Karpas-422 (cell line): ENCODE measurements around the gene PRRX1. TPM values are rescaled to one million over a fixed set of nuclear protein-coding genes. Genes with fewer than 3 reads are reported as not detected.

Experiments
- DNase-seq: peaks from one replicate; pipeline ENCODE4 v3.0.0-alpha.2; 2015
- H2AFZ ChIP-seq: fragments of 200-600 bp; sonication (generic); 2 replicates; pipeline ENCODE4 v1.6.1; 2014; ENCODE audit warnings: antibody characterized with exemption, low read length, mixed read lengths
- H3K27ac ChIP-seq: fragments of 200-600 bp; sonication (generic); 2 replicates; pipeline ENCODE4 v1.5.1; 2014; ENCODE audit warnings: mild to moderate bottlenecking, low read length, moderate library complexity
- H3K27me3 ChIP-seq: fragments of 200-600 bp; sonication (generic); 2 replicates; pipeline ENCODE4 v1.6.1; 2014; ENCODE audit warnings: low read length, mixed read lengths
- H3K36me3 ChIP-seq: fragments of 200-600 bp; sonication (generic); 2 replicates; pipeline ENCODE4 v1.6.1; 2014; ENCODE audit warnings: low read length, mixed read lengths; ENCODE audit not compliant: insufficient read depth
- H3K4me1 ChIP-seq: fragments of 200-600 bp; sonication (generic); 2 replicates; pipeline ENCODE4 v1.6.1; 2014; ENCODE audit warnings: mild to moderate bottlenecking, low read length, mixed read lengths
- H3K4me2 ChIP-seq: fragments of 200-600 bp; sonication (generic); 2 replicates; pipeline ENCODE4 v1.6.1; 2014; ENCODE audit warnings: low read length, low read depth, mild to moderate bottlenecking; ENCODE audit not compliant: poor library complexity, severe bottlenecking
- H3K4me3 ChIP-seq: fragments of 200-600 bp; sonication (generic); 2 replicates; pipeline ENCODE4 v1.5.1; 2014; ENCODE audit warnings: mild to moderate bottlenecking, antibody characterized with exemption, low read length, mixed read lengths
- H3K79me2 ChIP-seq: fragments of 200-600 bp; sonication (generic); 2 replicates; pipeline ENCODE4 v1.6.1; 2014; ENCODE audit warnings: mild to moderate bottlenecking, low read length, mixed read lengths
- H3K9ac ChIP-seq: fragments of 200-600 bp; sonication (generic); 2 replicates; pipeline ENCODE4 v1.6.0; 2014; ENCODE audit warnings: low read length
- H3K9me2 ChIP-seq: fragments of 200-600 bp; sonication (generic), shearing (Covaris generic); replicated peaks from 2 replicates; pipeline ENCODE4 v1.6.0; 2014; ENCODE audit warnings: mild to moderate bottlenecking, low read length, moderate library complexity; ENCODE audit not compliant: insufficient read depth
- H3K9me3 ChIP-seq: fragments of 300-700, 200-600 bp; sonication (generic); 2 replicates; pipeline ENCODE4 v1.6.1; 2014; ENCODE audit warnings: low read length, mixed read lengths
- H4K20me1 ChIP-seq: fragments of 200-600 bp; sonication (generic); 2 replicates; pipeline ENCODE4 v1.6.1; 2014; ENCODE audit warnings: mild to moderate bottlenecking, antibody characterized with exemption, low read length, low read depth; ENCODE audit not compliant: insufficient read depth
- total RNA-seq: library from RNA; depleted of rRNA; stranded (reverse); fragments of >200 nt; shearing (Covaris generic); gene quantifications from 2 replicates; pipeline ENCODE4 v1.2.3, GENCODE V29; 2014; ENCODE audit warnings: low replicate concordance; rRNA removed

Gene PRRX1
- total RNA-seq: not detected in 2 replicates

DNA sequence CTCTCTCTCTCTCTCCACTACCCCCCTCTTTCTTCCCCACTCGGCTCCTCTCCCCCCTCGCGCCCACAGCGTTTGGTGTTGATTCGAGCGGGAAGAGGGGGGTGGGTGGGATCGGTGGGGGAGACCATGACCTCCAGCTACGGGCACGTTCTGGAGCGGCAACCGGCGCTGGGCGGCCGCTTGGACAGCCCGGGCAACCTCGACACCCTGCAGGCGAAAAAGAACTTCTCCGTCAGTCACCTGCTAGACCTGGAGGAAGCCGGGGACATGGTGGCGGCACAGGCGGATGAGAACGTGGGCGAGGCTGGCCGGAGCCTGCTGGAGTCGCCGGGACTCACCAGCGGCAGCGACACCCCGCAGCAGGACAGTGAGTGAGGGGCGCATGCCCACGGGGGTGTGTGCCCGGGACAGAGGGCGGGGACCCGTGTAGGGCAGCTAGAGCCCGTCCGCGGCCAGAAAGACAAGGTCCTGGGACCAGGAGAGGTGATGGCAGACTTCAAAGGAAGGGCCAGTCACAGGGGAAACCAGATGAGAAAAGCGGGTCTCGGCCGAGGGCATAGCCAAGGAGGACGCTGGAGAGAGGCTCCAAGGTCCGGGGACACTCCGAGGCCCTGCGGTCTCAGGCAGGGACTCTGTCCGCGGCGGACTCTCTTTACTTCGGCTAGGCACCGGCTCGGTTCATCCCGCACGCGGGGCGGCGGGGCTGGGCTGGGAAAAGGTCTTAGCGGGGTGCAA lies at the start of gene PRRX1:
TSS of gene PRRX1 (plus strand) at position 39 of the 735 bp plus-strand sequence. CDS start at position 127, 88 bp downstream.
- Histone ChIP-seq H3K4me1 (no peaks in the 10 kb centered on the region), H3K9ac (no peak within 1 kb of the TSS), H3K27me3 (no peaks in the 10 kb centered on the region), H3K79me2 (no peaks in the 10 kb centered on the region), H3K36me3 (no peaks in the 10 kb centered on the region), H2AFZ (no peak within 1 kb of the TSS), H3K9me2 (no peaks in the 10 kb centered on the region), H3K4me2 (no peak within 1 kb of the TSS), H3K9me3 (no peaks in the 10 kb centered on the region), H3K27ac (no peak within 1 kb of the TSS), H4K20me1 (no peaks in the 10 kb centered on the region), H3K4me3 (no peak within 1 kb of the TSS)
- DNase-seq: no peak

DNA sequence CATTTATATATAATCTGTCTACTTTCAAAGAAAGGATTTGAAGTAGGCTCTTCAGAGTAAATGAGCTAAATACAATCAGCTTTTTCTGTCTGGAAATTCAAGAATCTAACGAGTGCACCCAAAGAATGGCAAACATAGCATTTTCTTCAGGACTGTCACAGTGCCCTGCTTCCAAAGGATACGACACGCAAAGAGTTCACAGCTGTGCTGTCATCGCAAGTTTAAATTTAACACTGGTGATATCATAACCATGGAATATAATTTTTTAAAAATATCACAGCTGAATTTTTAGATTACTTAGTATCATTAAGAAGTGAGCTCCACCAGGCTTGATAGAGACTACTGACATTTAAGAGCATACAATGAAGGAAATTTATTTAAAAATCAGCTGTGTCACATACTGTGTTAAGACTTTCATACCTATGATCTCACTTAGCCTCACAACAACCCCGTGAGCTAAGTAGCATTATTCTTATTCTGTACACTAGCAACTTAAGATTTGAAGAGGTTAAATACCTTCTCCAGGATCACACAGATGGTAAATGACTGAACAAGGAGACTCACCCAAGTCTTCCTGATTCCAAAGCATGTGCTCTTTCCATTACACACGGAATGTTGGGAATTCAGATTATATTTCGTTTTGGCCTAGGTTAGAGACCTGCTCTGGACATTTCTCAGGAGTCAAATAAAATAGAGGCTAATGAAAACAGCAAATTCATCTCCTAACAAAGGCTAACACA lies 46.2 kb upstream of the PRRX1 start:
- no peak for DNase-seq
- no peak overlapping the region for H3K27ac ChIP-seq
- no peaks in the 10 kb centered on the region for H3K9me3 ChIP-seq
- H3K9me2 ChIP-seq: no peaks in the 10 kb centered on the region
- no peaks in the 10 kb centered on the region for H4K20me1 ChIP-seq
- no peaks in the 10 kb centered on the region for H3K4me1 ChIP-seq
- no peaks in the 10 kb centered on the region for H3K36me3 ChIP-seq
- no peaks in the 10 kb centered on the region for H3K79me2 ChIP-seq
- H3K9ac ChIP-seq: no peak overlapping the region
- H3K27me3 ChIP-seq: no peaks in the 10 kb centered on the region
- H3K4me2 ChIP-seq: no peak overlapping the region
- H2AFZ ChIP-seq: no peak overlapping the region
- H3K4me3 ChIP-seq: no peak overlapping the region

DNA sequence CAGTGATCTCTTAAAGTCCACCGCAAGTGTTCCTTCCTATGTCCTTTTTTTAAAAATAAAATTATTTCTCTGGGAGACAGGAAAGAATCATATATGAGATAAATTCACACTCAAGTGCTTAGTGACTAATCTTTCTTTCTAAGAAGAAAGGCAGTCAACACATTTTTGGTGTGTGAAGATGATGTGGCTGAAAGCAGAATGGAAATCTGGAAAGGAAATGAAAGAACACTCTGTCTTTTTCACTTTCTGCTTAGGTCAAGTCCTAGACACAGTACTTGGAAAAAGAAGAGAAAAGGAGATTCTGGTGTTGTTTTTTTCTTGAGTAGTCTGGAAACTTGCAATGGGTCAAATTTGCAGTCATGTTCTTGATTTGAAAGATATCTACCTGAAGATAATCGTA lies 45.5 kb upstream of the PRRX1 start:
- H3K9me2 ChIP-seq: no peaks in the 10 kb centered on the region
- no peak overlapping the region for H3K4me2 ChIP-seq
- H3K4me1 ChIP-seq: no peaks in the 10 kb centered on the region
- no peaks in the 10 kb centered on the region for H3K9me3 ChIP-seq
- H3K27ac ChIP-seq: no peak overlapping the region
- no peaks in the 10 kb centered on the region for H3K79me2 ChIP-seq
- H4K20me1 ChIP-seq: no peaks in the 10 kb centered on the region
- H3K36me3 ChIP-seq: no peaks in the 10 kb centered on the region
- DNase-seq: no peak
- H2AFZ ChIP-seq: no peak overlapping the region
- H3K9ac ChIP-seq: no peak overlapping the region
- H3K4me3 ChIP-seq: no peak overlapping the region
- no peaks in the 10 kb centered on the region for H3K27me3 ChIP-seq

DNA sequence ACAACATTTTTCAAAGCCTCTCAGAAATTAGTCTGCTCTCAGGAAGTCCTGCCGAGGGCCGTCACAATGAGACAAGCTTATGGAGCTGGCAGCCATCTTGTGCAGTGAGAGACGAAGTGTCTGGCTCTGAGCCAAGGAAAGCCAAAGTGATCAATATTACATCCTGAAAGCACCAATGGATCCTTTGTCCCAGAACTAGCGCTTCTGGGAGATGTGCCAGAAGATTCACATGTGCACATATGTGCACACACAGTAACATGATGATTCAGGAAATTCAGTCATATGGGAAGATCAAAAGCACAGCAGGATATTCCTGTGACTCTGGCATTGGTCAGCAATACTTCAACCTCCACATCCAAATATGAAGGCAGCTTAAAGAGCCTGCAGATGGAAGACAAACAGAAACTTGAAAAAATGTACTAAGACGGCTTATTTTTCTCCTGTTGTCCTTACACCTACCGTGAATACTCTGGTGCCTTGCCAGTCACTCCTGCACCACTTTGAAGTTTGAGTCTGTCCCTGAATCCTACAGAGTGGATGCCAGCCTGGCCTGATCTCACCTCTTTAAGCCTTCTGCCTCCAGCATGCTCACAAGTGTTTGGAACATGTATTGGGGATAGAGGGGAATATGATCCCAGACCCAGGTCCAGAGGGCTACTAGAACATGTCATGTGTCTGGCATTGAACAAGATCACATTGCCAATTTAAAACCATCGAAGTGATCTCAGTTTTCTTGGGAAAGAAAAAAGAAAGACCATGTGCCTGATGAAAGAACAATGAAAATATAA lies 44.5 kb upstream of the PRRX1 start:
- H2AFZ ChIP-seq: no peak overlapping the region
- no peaks in the 10 kb centered on the region for H4K20me1 ChIP-seq
- no peaks in the 10 kb centered on the region for H3K36me3 ChIP-seq
- H3K79me2 ChIP-seq: no peaks in the 10 kb centered on the region
- H3K9ac ChIP-seq: no peak overlapping the region
- H3K9me3 ChIP-seq: no peaks in the 10 kb centered on the region
- no peaks in the 10 kb centered on the region for H3K27me3 ChIP-seq
- H3K4me1 ChIP-seq: no peaks in the 10 kb centered on the region
- no peak overlapping the region for H3K27ac ChIP-seq
- H3K9me2 ChIP-seq: no peaks in the 10 kb centered on the region
- no peak overlapping the region for H3K4me3 ChIP-seq
- H3K4me2 ChIP-seq: no peak overlapping the region
- no peak for DNase-seq

GRCh38 chr1:170620164-170620563 lies 43.8 kb upstream of the PRRX1 start:
- no peak overlapping the region for H2AFZ ChIP-seq
- no peaks in the 10 kb centered on the region for H3K27me3 ChIP-seq
- no peaks in the 10 kb centered on the region for H3K36me3 ChIP-seq
- H3K79me2 ChIP-seq: no peaks in the 10 kb centered on the region
- DNase-seq: no peak
- H3K9ac ChIP-seq: no peak overlapping the region
- no peak overlapping the region for H3K27ac ChIP-seq
- H3K4me3 ChIP-seq: no peak overlapping the region
- H4K20me1 ChIP-seq: no peaks in the 10 kb centered on the region
- no peaks in the 10 kb centered on the region for H3K9me2 ChIP-seq
- no peak overlapping the region for H3K4me2 ChIP-seq
- no peaks in the 10 kb centered on the region for H3K4me1 ChIP-seq
- no peaks in the 10 kb centered on the region for H3K9me3 ChIP-seq

DNA sequence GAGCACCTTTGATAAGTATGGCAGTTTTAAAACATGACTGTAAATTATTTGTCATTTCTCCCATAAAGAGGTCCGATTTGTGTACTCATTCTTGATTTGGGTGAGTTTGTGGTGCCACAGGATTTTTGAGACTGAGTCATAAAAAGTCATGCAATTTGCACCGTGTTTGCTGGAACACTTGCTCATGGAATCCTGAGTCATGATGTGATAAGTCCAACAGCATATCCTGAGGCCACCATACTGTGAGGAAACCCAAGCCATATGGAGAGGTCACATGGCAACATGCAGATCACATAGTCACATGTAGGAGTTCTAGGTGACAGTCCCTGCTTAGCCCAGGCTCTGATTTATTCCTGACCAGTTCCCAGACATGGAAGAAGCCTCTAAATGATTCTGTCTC lies 40.8 kb upstream of the PRRX1 start:
- Histone ChIP-seq H3K9me2 (no peaks in the 10 kb centered on the region), H3K27me3 (no peaks in the 10 kb centered on the region), H3K9ac (no peak overlapping the region), H2AFZ (no peak overlapping the region), H3K36me3 (no peaks in the 10 kb centered on the region), H3K27ac (no peak overlapping the region), H3K9me3 (no peaks in the 10 kb centered on the region), H3K79me2 (no peaks in the 10 kb centered on the region), H3K4me2 (no peak overlapping the region), H3K4me3 (no peak overlapping the region), H4K20me1 (no peaks in the 10 kb centered on the region), H3K4me1 (no peaks in the 10 kb centered on the region)
- DNase-seq: no peak

GRCh38 chr1:170624146-170624545 lies 39.8 kb upstream of the PRRX1 start:
- Histone ChIP-seq H3K4me2 (no peak overlapping the region), H3K27ac (no peak overlapping the region), H3K36me3 (no peaks in the 10 kb centered on the region), H3K79me2 (no peaks in the 10 kb centered on the region), H3K9me3 (no peaks in the 10 kb centered on the region), H4K20me1 (no peaks in the 10 kb centered on the region), H3K27me3 (no peaks in the 10 kb centered on the region), H3K4me3 (no peak overlapping the region), H2AFZ (no peak overlapping the region), H3K4me1 (no peaks in the 10 kb centered on the region), H3K9ac (no peak overlapping the region), H3K9me2 (no peaks in the 10 kb centered on the region)
- DNase-seq: no peak

- Histone ChIP-seq H3K79me2 (no peaks in the 10 kb centered on the region), H2AFZ (no peak overlapping the region), H3K9me2 (no peaks in the 10 kb centered on the region), H3K9me3 (no peaks in the 10 kb centered on the region), H3K4me2 (no peak overlapping the region), H3K4me1 (no peaks in the 10 kb centered on the region), H4K20me1 (no peaks in the 10 kb centered on the region), H3K27ac (no peak overlapping the region), H3K4me3 (no peak overlapping the region), H3K36me3 (no peaks in the 10 kb centered on the region), H3K27me3 (no peaks in the 10 kb centered on the region), H3K9ac (no peak overlapping the region)
- DNase-seq: no peak
Observed at GRCh38 chr1:170630977-170631376, 33.0 kb upstream of the PRRX1 start.
